Natural killer cell (primary cell): ENCODE results near the gene RGS3. TPM values are rescaled to one million over a fixed set of nuclear protein-coding genes. Genes with fewer than 3 reads are reported as not detected.
"Not testable (repeated sequence)": the region's sequence is repeated elsewhere in the genome, so short reads cannot be mapped to it uniquely, and the experiment has no call there.

Source experiments
- ATAC-seq, 3 donors: fragments of 150-1000 bp in 2 of 3; fragments of 200-7000 bp in 1 of 3; cut with Tn5 transposase; 1 replicate in 1 of 3; 2 replicates in 2 of 3; pipeline ENCODE4 v1.10.0; 2021; ENCODE audit warnings: mild to moderate bottlenecking in 2 of 3, moderate library complexity in 2 of 3
- DNase-seq, 2 donors: peaks; one replicate each; pipeline versions ENCODE4 v3.0.0 to v3.0.0-alpha.2; 2013 to 2021; ENCODE audit warnings: mixed read lengths in 1 of 2
- H3K27ac ChIP-seq: one replicate; pipeline ENCODE4 v1.5.1; 2013; ENCODE audit warnings: mild to moderate bottlenecking, low read length
- H3K27me3 ChIP-seq: one replicate; pipeline ENCODE4 v1.6.1; 2013; ENCODE audit warnings: low read length; ENCODE audit not compliant: control insufficient read depth, insufficient read depth
- H3K36me3 ChIP-seq: one replicate; pipeline ENCODE4 v1.6.1; 2013; ENCODE audit warnings: low read length; ENCODE audit not compliant: control insufficient read depth, insufficient read depth
- H3K4me1 ChIP-seq: one replicate; pipeline ENCODE4 v1.6.1; 2013; ENCODE audit warnings: low read length; ENCODE audit not compliant: control insufficient read depth, insufficient read depth
- H3K4me3 ChIP-seq: one replicate; pipeline ENCODE4 v1.5.1; 2013; ENCODE audit warnings: low read length
- H3K9me3 ChIP-seq: one replicate; pipeline ENCODE4 v1.6.1; 2013; ENCODE audit warnings: low read length; ENCODE audit not compliant: control insufficient read depth, insufficient read depth
- H3K27ac Mint-ChIP-seq, 2 donors: one replicate each; pipeline ENCODE4 v1.8.0; 2022; ENCODE audit warnings: mild to moderate bottlenecking in 2 of 2, mixed read lengths in 2 of 2, moderate library complexity in 1 of 2
- H3K27me3 Mint-ChIP-seq, 2 donors: one replicate each; pipeline ENCODE4 v1.8.0; 2022; ENCODE audit warnings: low read depth in 2 of 2, mixed read lengths in 2 of 2
- H3K36me3 Mint-ChIP-seq: one replicate; pipeline ENCODE4 v1.8.0; 2022; ENCODE audit warnings: mixed read lengths
- H3K4me1 Mint-ChIP-seq, 2 donors: one replicate each; pipeline ENCODE4 v1.8.0; 2022; ENCODE audit warnings: mixed read lengths in 2 of 2
- H3K4me3 Mint-ChIP-seq: one replicate; pipeline ENCODE4 v1.8.0; 2022; ENCODE audit warnings: mild to moderate bottlenecking, moderate library complexity, mixed read lengths
- H3K9me3 Mint-ChIP-seq, 2 donors: one replicate each; pipeline ENCODE4 v1.8.0; 2022; ENCODE audit warnings: mixed read lengths in 2 of 2
- CTCF ChIP-seq: fragments of 200-600 bp; IDR thresholded peaks from one replicate; pipeline ENCODE4 v1.8.0; 2022; ENCODE audit warnings: antibody characterized with exemption
- WGBS: methylation state at CpG from one replicate; pipeline ENCODE4 v1.1.7; 2013; ENCODE audit warnings: missing lambda C conversion rate; ENCODE audit not compliant: insufficient coverage; 5-methylcytosine and 5-hydroxymethylcytosine counted together
- intact Hi-C: fragments of 100-400 bp; cut with micrococcal nuclease; formaldehyde crosslinking; loops from one replicate; pipeline ENCODE4 v1.14.2; 2022
- total RNA-seq, 4 donors: library from RNA; stranded (reverse); fragments of 120-200 nt in 1 of 4; gene quantifications; one replicate each; pipeline versions ENCODE4 v1.2.3 to v1.2.4, GENCODE V29; 2013 to 2022

Gene RGS3
- total RNA-seq, 3 donors from 2014 or later (not counting 1 experiment from before 2014, with no cell fraction given), result 148 to 269 (median 190) TPM

- intact Hi-C loops, result no loop called here
- Histone ChIP-seq H3K36me3 (no peaks in the 10 kb centered on the region), H3K27me3 (no peaks in the 10 kb centered on the region), H3K4me3 (no peak overlapping the region), H3K27ac (no peak overlapping the region), H3K4me1 (no peaks in the 10 kb centered on the region), H3K9me3 (no peaks in the 10 kb centered on the region)
- Mint-ChIP-seq H3K9me3 (no peaks in the 10 kb centered on the region), H3K36me3 (no peaks in the 10 kb centered on the region), H3K4me1 (no peaks in the 10 kb centered on the region), H3K27ac (no peak overlapping the region), H3K4me3 (no peak overlapping the region), H3K27me3 (peaks cover 17 to 26% of the 10 kb centered on the region in 2 donors)
- WGBS, result 91% methylated on average over 1 of the region's 1 CpG
- DNase-seq, result no peak
- ATAC-seq, result no peak
- TF ChIP-seq CTCF, result no peak
Measured at GRCh38 chr9:113428062-113428615, 35.4 kb upstream of the RGS3 start.

DNA sequence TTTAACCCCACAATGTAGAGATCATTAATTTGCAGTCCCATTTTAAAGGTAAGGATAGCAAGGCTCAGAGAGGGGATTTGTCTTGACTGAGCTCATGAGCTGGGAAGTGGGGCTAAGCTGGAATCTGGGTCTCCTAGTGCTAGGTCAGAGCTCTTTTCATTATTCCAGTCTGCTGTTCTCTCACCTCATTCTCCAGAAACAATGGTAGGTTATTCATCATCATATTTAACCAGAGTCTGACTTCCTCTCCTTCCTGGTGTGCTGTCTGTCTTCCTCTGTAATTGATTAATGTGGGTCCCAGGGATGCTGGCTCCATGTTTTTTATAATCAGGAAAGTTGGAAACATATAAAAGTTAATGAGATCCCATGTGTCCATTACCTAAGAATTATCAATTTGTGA lies 32.3 kb upstream of the RGS3 start:
- Mint-ChIP-seq H3K9me3 (no peaks in the 10 kb centered on the region), H3K27me3 (peaks cover 5 to 9% of the 10 kb centered on the region in 2 donors), H3K36me3 (no peaks in the 10 kb centered on the region), H3K4me1 (no peaks in the 10 kb centered on the region), H3K4me3 (no peak overlapping the region), H3K27ac (no peak overlapping the region)
- intact Hi-C loops, result no loop called here
- DNase-seq, result no peak
- H3K9me3 ChIP-seq, result no peaks in the 10 kb centered on the region
- ATAC-seq, result no peak
- no peaks in the 10 kb centered on the region for H3K27me3 ChIP-seq
- no peak for TF ChIP-seq CTCF
- H3K36me3 ChIP-seq, result no peaks in the 10 kb centered on the region
- H3K27ac ChIP-seq, result no peak overlapping the region
- no peaks in the 10 kb centered on the region for H3K4me1 ChIP-seq
- no peak overlapping the region for H3K4me3 ChIP-seq

GRCh38 chr9:113436728-113437515 lies 26.6 kb upstream of the RGS3 start:
- no peak for DNase-seq
- no peaks in the 10 kb centered on the region for H3K36me3 Mint-ChIP-seq
- H3K9me3 ChIP-seq, result no peaks in the 10 kb centered on the region
- H3K36me3 ChIP-seq, result no peaks in the 10 kb centered on the region
- H3K27ac ChIP-seq, result no peak overlapping the region
- TF ChIP-seq CTCF, result no peak
- WGBS, result 81% methylated on average over 4 of the region's 4 CpGs
- no peaks in the 10 kb centered on the region for H3K9me3 Mint-ChIP-seq
- no peaks in the 10 kb centered on the region for H3K27me3 ChIP-seq
- H3K4me1 Mint-ChIP-seq, result no peaks in the 10 kb centered on the region
- H3K4me3 Mint-ChIP-seq, result no peak overlapping the region
- no peak overlapping the region for H3K27ac Mint-ChIP-seq
- H3K4me3 ChIP-seq, result no peak overlapping the region
- ATAC-seq, result no peak
- intact Hi-C loops, result no loop called here
- peaks cover 5 to 9% of the 10 kb centered on the region in 2 donors for H3K27me3 Mint-ChIP-seq
- H3K4me1 ChIP-seq, result no peaks in the 10 kb centered on the region

DNA sequence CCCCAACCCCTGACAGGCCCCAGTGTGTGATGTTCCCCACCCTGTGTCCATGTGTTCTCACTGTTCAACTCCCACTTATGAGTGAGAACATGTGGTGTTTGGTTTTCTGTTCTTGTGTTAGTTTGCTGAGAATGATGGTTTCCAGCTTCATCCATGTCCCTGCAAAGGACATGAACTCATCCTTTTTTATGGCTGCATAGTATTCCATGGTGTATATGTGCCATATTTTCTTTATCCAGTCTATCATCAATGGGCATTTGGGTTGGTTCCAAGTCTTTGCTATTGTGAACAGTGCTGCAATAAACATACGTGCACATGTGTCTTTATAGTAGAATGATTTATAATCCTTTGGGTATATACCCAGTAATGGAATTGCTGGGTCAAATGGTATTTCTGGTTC lies 25.8 kb upstream of the RGS3 start:
- H3K27me3 Mint-ChIP-seq, H3K4me1 ChIP-seq, H3K4me3 ChIP-seq, DNase-seq, H3K36me3 ChIP-seq, H3K9me3 ChIP-seq, intact Hi-C loops, H3K27ac Mint-ChIP-seq, ATAC-seq, H3K27me3 ChIP-seq, H3K4me1 Mint-ChIP-seq, H3K9me3 Mint-ChIP-seq, H3K36me3 Mint-ChIP-seq, H3K4me3 Mint-ChIP-seq, H3K27ac ChIP-seq: not testable (repeated sequence)
- no CpG with 5 or more reads among the region's 1 CpG for WGBS
